NB4 (cell line): ENCODE measurements around the gene CIITA.
"Not testable (repeated sequence)": the region's sequence is repeated elsewhere in the genome, so short reads cannot be mapped to it uniquely, and the experiment has no call there.

ENCODE experiments used
- DNase-seq: peaks from one replicate; pipeline ENCODE4 v3.0.0; 2010; ENCODE audit warnings: low read depth
- H3K4me3 ChIP-seq: one replicate; pipeline ENCODE4 v1.5.1; 2011; ENCODE audit warnings: mild to moderate bottlenecking, low read depth, low read length, moderate library complexity
- CTCF ChIP-seq: IDR thresholded peaks from one replicate; pipeline ENCODE4 v1.5.1; 2012; ENCODE audit warnings: low read depth, low read length
- MAX ChIP-seq: IDR thresholded peaks from 2 replicates; pipeline ENCODE4 v1.6.1; 2011; ENCODE audit warnings: low read depth, low read length
- MYC ChIP-seq: IDR thresholded peaks from 2 replicates; pipeline ENCODE4 v1.6.1; 2011; ENCODE audit warnings: low read depth, low read length
- POLR2A ChIP-seq: IDR thresholded peaks from 2 replicates; pipeline ENCODE4 v1.6.1; 2011; ENCODE audit warnings: mild to moderate bottlenecking; ENCODE audit not compliant: insufficient read length; ENCODE audit errors: extremely low read depth

The CIITA gene

GRCh38 chr16:10959161-10959560 is 82.2 kb downstream of the CIITA start:
- H3K4me3 ChIP-seq: no peak overlapping the region
- DNase-seq: no peak
- TF ChIP-seq CTCF (no peak), MAX (no peak), POLR2A (no peak), MYC (no peak)

GRCh38 chr16:10961231-10961630 is 84.2 kb downstream of the CIITA start:
- DNase-seq: no peak
- H3K4me3 ChIP-seq: no peak overlapping the region
- TF ChIP-seq MYC (no peak), POLR2A (no peak), MAX (no peak), CTCF (no peak)

GRCh38 chr16:10964039-10964890 is 87.3 kb downstream of the CIITA start:
- no peak overlapping the region for H3K4me3 ChIP-seq
- DNase-seq: peak; percentile 83
- TF ChIP-seq MYC (no peak), MAX (peak; percentile 47; the same call in 1 of the 2 replicates), CTCF (peak; percentile 91)

GRCh38 chr16:10964891-10965326 is 87.9 kb downstream of the CIITA start:
- TF ChIP-seq CTCF (no peak), MAX (no peak), MYC (no peak), POLR2A (no peak)
- no peak for DNase-seq
- H3K4me3 ChIP-seq: no peak overlapping the region

GRCh38 chr16:10965440-10966061 is 88.5 kb downstream of the CIITA start:
- DNase-seq: peak; percentile 45
- TF ChIP-seq CTCF (no peak), MAX (no peak), POLR2A (no peak), MYC (no peak)
- no peak overlapping the region for H3K4me3 ChIP-seq

GRCh38 chr16:10966129-10966528 is 89.1 kb downstream of the CIITA start:
- no peak overlapping the region for H3K4me3 ChIP-seq
- no peak for TF ChIP-seq POLR2A
- TF ChIP-seq MYC: no peak
- no peak for TF ChIP-seq MAX
- no peak for TF ChIP-seq CTCF
- DNase-seq: no peak

GRCh38 chr16:10966559-10966958 is 89.6 kb downstream of the CIITA start:
- H3K4me3 ChIP-seq, DNase-seq: not testable (repeated sequence)
